Activated naive CD8-positive, alpha-beta T cell (primary cell): ENCODE measurements around the gene GMDS.

Experiments used
- H3K27ac Mint-ChIP-seq: one replicate; pipeline ENCODE4 v1.8.0; 2021; ENCODE audit warnings: mixed read lengths
- H3K27me3 Mint-ChIP-seq: one replicate; pipeline ENCODE4 v1.8.0; 2021; ENCODE audit warnings: mixed read lengths
- H3K36me3 Mint-ChIP-seq: one replicate; pipeline ENCODE4 v1.8.0; 2021; ENCODE audit warnings: mixed read lengths
- H3K4me1 Mint-ChIP-seq: one replicate; pipeline ENCODE4 v1.8.0; 2021; ENCODE audit warnings: low read depth, mixed read lengths
- H3K4me3 Mint-ChIP-seq: one replicate; pipeline ENCODE4 v1.8.0; 2021; ENCODE audit warnings: mild to moderate bottlenecking, mixed read lengths
- H3K9me3 Mint-ChIP-seq: one replicate; pipeline ENCODE4 v1.8.0; 2021; ENCODE audit warnings: low read depth, mixed read lengths

Gene GMDS

DNA sequence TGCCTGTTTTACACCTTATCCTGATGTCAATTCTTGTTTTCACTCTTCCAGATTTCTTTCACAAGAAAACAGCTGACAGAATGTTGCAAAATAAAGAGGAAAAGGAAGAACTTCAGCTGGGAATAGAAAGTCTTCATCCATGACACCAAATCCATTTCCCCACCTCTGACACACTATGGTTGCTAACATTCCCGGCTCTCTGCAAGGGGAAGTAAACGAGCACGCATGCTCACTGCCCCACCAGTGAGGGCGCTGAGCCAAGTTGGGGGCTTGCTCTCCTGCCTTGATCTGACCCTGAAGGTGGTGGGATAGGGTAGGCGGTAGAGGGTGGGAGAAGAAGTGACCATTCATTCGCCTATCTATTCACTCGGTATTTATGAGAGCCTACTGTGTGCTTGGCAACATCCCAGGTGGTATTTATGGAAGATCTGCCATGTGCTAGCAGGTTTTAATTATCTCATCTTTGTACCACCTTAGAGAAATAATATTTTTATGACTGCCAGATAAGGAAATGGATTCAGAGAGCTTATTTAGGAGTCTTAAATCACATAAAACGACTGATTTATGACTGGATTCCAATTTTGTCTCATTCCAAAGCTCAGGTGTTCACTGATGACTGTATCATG lies 429.5 kb downstream of the GMDS start:
- H3K27ac Mint-ChIP-seq = no peak overlapping the region

GRCh38 chr6:1814279-1814678 lies 431.1 kb downstream of the GMDS start:
- Mint-ChIP-seq H3K36me3 (peaks cover 2% of the 10 kb centered on the region), H3K27ac (no peak overlapping the region), H3K4me1 (no peaks in the 10 kb centered on the region), H3K4me3 (no peak overlapping the region), H3K9me3 (no peaks in the 10 kb centered on the region), H3K27me3 (no peaks in the 10 kb centered on the region)

More for the DNA sequence above, 429.5 kb downstream of the GMDS start:
- no peaks in the 10 kb centered on the region for H3K27me3 Mint-ChIP-seq
- peaks cover 2% of the 10 kb centered on the region for H3K36me3 Mint-ChIP-seq
- no peaks in the 10 kb centered on the region for H3K9me3 Mint-ChIP-seq
- H3K4me1 Mint-ChIP-seq = no peaks in the 10 kb centered on the region
- H3K4me3 Mint-ChIP-seq = no peak overlapping the region

- no peak overlapping the region for H3K27ac Mint-ChIP-seq
- H3K9me3 Mint-ChIP-seq = no peaks in the 10 kb centered on the region
- H3K4me1 Mint-ChIP-seq = no peaks in the 10 kb centered on the region
Observed at GRCh38 chr6:1812487-1812886, 432.9 kb downstream of the GMDS start.

DNA sequence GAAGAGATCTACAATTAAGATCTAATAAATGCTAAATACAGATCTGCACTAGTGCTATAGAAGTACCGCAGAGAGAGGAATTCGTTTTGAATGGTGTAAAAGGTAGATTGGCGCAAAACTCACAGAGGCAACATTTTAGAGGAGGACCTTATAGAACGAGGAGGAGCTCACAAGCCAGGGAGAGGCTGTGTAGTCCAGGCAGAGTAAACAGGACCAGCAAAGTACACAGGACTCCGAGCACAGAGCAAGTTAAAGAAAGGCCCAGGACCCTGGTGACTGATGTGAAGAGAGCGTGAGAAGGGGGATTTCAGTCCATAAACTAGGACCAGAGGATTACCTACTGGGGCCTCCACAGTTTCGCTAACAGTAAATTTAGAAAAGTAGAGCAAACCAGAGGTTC lies 433.4 kb downstream of the GMDS start:
- Mint-ChIP-seq H3K36me3 (no peaks in the 10 kb centered on the region), H3K4me1 (no peaks in the 10 kb centered on the region), H3K27ac (no peak overlapping the region), H3K9me3 (no peaks in the 10 kb centered on the region), H3K27me3 (no peaks in the 10 kb centered on the region), H3K4me3 (no peak overlapping the region)

More at GRCh38 chr6:1812487-1812886, 432.9 kb downstream of the GMDS start:
- Mint-ChIP-seq H3K36me3 (no peaks in the 10 kb centered on the region), H3K4me3 (no peak overlapping the region), H3K27me3 (no peaks in the 10 kb centered on the region)

DNA sequence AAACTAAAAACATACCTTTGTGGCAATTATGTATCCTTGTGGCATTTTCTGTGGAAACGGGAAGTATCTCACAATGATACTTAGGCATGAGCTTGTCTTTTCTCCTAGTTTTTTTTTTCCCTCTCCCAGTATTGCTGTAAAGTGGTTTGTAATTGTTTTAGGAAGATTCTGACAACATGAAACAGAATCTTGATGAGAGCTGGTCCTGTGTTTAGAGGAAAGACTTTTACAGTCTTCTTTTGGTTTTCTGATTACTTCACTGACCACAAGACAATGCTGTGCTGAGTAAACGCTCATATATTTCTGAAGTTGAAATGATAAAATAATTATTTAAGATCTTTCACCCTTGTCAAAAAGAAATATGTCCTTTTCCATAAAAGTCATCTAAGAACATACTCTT lies 434.5 kb downstream of the GMDS start:
- Mint-ChIP-seq H3K36me3 (no peaks in the 10 kb centered on the region), H3K27me3 (no peaks in the 10 kb centered on the region), H3K9me3 (no peaks in the 10 kb centered on the region), H3K4me3 (no peak overlapping the region), H3K4me1 (no peaks in the 10 kb centered on the region), H3K27ac (no peak overlapping the region)

DNA sequence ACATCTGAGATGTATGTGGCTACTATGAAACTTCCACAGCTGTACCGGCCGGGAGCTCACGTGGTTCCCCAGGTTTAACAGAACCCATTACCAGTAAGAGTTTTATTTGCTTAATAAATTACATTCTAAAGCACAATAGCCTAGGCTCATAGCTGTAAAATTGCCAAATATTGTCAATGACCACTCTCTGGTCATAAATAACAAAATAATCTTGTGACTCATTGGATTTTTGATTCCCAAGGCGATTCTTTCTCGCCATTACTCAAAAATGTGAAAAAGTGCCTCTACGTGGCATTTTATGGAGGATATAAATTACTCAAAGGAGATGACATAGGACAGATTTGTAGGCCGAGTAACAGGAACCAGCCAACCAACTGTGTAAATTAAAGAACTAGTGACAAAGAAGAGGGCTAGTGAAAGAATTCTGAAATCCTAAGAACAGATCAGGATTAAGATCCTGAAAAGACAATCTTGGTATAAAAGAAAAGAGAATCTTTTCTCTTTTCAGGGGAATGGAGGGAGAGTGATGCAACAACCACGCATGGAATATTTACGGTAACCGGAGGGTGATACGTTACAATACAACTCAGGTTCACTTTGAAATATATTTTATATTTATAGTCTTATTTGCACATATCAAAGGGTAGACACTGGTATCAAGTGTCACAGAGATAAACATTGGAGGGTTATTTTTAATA lies 436.0 kb downstream of the GMDS start:
- Mint-ChIP-seq H3K4me3 (no peak overlapping the region), H3K36me3 (no peaks in the 10 kb centered on the region), H3K9me3 (no peaks in the 10 kb centered on the region), H3K4me1 (no peaks in the 10 kb centered on the region), H3K27ac (no peak overlapping the region), H3K27me3 (no peaks in the 10 kb centered on the region)

DNA sequence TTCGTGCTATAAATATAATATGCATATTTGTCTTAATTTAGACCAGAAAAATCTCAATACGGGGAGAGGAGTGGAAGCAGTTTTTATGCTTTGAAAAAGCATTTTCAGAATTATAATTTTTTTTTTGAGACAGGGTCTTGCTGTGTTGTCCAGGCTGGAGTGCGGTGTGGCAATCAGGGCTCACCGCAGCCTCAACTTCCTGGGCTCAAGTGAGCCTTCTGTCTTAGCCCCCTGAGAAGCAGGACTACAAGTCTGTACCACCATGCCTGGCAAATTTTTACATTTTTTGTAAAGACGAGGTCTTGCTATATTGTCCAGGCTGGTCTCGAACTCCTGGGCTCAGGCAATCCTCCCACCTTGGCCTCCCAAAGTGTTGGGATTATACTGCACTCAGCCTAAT lies 438.5 kb downstream of the GMDS start:
- no peaks in the 10 kb centered on the region for H3K4me1 Mint-ChIP-seq
- H3K36me3 Mint-ChIP-seq = peaks cover 2% of the 10 kb centered on the region
- no peak overlapping the region for H3K4me3 Mint-ChIP-seq
- H3K27ac Mint-ChIP-seq = no peak overlapping the region
- no peaks in the 10 kb centered on the region for H3K27me3 Mint-ChIP-seq
- no peaks in the 10 kb centered on the region for H3K9me3 Mint-ChIP-seq

- Mint-ChIP-seq H3K4me3 (no peak overlapping the region), H3K9me3 (no peaks in the 10 kb centered on the region), H3K36me3 (peaks cover 2% of the 10 kb centered on the region), H3K4me1 (peaks cover under 1% of the 10 kb centered on the region), H3K27ac (no peak overlapping the region), H3K27me3 (no peaks in the 10 kb centered on the region)
Observed at GRCh38 chr6:1802491-1803395, 442.7 kb downstream of the GMDS start.

- H3K4me3 Mint-ChIP-seq = no peak overlapping the region
- no peak overlapping the region for H3K27ac Mint-ChIP-seq
- peaks cover 2% of the 10 kb centered on the region for H3K36me3 Mint-ChIP-seq
- no peaks in the 10 kb centered on the region for H3K9me3 Mint-ChIP-seq
- peaks cover 6% of the 10 kb centered on the region for H3K4me1 Mint-ChIP-seq
- H3K27me3 Mint-ChIP-seq = no peaks in the 10 kb centered on the region
Observed at GRCh38 chr6:1801401-1801800, 444.0 kb downstream of the GMDS start.

DNA sequence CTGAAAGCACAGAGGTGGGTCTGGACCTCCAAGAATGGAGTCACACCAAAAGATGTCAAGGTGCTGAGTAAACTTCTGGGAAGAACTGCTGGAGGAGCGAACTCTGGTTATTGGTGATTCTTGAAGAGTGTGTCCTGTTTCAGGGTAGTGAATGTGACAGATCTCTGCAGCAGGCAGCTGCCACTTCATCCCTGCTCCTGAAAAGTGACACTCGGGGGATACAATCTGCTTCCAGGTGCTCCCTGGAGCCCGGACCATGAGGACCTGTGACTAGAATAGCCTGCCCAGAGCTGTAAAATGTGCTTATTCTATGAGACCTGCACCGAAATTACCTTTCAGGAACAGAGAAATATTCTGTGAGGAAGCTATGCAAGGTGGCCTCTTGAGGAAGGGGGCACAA lies 444.6 kb downstream of the GMDS start:
- H3K9me3 Mint-ChIP-seq = no peaks in the 10 kb centered on the region
- H3K27me3 Mint-ChIP-seq = no peaks in the 10 kb centered on the region
- H3K36me3 Mint-ChIP-seq = peaks cover 2% of the 10 kb centered on the region
- H3K4me3 Mint-ChIP-seq = no peak overlapping the region
- H3K27ac Mint-ChIP-seq = no peak overlapping the region
- H3K4me1 Mint-ChIP-seq = peaks cover 6% of the 10 kb centered on the region

DNA sequence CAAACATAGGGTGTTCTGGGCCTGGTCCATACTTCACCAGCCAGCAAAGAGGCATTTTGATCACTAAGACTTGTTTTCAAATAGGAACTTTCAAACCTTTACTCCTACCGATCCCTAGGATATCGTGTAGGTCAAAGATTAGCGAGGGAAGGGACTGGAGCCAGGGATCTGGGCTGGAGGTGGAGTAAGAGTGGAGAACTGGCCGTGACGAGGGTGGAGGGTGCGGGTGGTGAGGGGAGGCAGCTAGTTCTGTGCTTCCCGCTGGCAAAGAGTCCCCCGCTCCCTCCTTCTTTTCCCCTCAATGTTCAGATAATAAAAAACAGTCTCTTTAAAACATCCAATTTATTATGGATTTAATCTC lies 446.5 kb downstream of the GMDS start:
- Mint-ChIP-seq H3K9me3 (no peaks in the 10 kb centered on the region), H3K27ac (no peak overlapping the region), H3K36me3 (peaks cover 2% of the 10 kb centered on the region), H3K27me3 (no peaks in the 10 kb centered on the region), H3K4me3 (no peak overlapping the region), H3K4me1 (peaks cover 6% of the 10 kb centered on the region)

DNA sequence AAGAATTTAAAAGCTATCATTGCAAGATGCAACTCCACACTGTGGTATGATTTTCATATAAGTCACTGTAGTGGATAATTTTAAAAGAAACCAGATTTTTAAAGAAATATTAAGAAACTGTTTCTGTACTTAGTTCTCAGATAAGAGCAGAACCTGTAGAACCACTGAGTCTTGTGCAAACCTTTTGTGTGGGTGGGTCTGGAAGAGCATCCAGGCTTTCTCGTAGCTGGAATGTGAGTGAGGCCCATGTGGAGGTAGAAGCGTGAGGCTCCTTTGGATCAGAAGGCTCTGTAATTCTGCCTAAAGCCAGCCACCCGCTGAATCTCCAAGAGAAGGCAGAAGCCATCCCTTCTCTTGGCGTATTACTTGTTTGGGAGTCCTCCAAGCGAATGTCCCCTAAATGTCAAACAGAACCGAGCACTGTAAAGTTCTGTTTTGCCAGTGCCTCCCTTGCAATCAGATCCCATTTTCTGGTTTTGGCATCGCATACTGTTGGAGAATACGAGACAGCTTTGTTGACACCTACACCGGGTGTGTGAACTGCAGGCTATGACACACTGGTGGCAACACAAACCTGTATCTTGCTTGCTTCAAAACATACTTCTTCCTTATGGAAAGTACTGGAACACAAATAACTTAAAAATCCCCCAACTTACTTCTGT lies 447.0 kb downstream of the GMDS start:
- H3K27me3 Mint-ChIP-seq = no peaks in the 10 kb centered on the region
- H3K27ac Mint-ChIP-seq = no peak overlapping the region
- no peaks in the 10 kb centered on the region for H3K36me3 Mint-ChIP-seq
- peaks cover 6% of the 10 kb centered on the region for H3K4me1 Mint-ChIP-seq
- H3K4me3 Mint-ChIP-seq = no peak overlapping the region
- no peaks in the 10 kb centered on the region for H3K9me3 Mint-ChIP-seq

- H3K4me3 Mint-ChIP-seq = no peak overlapping the region
- H3K27ac Mint-ChIP-seq = no peak overlapping the region
- H3K36me3 Mint-ChIP-seq = no peaks in the 10 kb centered on the region
- H3K4me1 Mint-ChIP-seq = peaks cover 6% of the 10 kb centered on the region
- no peaks in the 10 kb centered on the region for H3K9me3 Mint-ChIP-seq
- H3K27me3 Mint-ChIP-seq = no peaks in the 10 kb centered on the region
Observed at GRCh38 chr6:1797801-1798200, 447.6 kb downstream of the GMDS start.

DNA sequence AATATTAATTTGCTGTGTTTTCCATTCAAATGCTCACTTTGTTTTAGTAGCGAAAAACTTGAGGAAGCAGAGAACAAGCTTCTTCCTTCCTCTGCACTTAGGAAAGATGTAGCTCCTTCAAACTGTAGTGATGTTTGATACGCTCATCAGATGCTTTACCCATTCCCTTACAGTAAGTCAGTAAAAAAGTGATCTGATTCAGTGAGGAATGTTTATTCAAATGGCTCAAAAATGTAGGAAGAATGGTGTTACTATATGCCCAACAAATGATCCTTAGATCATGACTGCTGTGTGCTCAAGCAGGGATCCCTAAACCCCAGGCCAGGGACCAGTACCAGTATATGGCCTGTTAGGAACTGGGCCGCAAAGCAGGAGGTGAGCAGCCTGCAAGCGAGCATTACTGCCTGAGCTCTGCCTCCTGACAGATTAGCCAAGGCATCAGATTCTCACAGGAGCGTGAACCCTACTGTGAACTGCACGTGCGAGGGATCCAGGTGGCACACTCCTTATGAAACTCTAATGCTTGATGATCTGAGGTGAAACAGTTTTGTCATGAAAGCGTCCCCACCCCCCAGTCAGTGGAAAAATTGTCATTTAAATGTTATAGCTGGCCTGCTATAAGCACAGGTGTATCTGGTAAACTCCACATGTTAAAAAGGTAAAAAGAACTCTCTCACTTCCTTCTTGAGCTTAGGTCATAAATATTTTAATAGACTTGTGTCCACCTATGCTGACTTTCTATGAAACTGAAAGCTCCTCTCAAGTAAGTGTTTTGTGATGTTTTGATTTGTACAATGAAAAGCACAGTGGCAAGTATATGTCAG lies 448.5 kb downstream of the GMDS start:
- Mint-ChIP-seq H3K9me3 (no peaks in the 10 kb centered on the region), H3K36me3 (peaks cover 2% of the 10 kb centered on the region), H3K4me3 (no peak overlapping the region), H3K27ac (no peak overlapping the region), H3K27me3 (no peaks in the 10 kb centered on the region), H3K4me1 (peaks cover 6% of the 10 kb centered on the region)
